Measurements from ENCODE around the gene MBTD1. TPM values are rescaled to one million over a fixed set of nuclear protein-coding genes. Genes with fewer than 3 reads are reported as not detected.

Gene MBTD1
- total and polyA plus RNA-seq, 9 donors = 10.4 to 28.4 (median 16.4) TPM

- Histone ChIP-seq H3K27ac (no peak overlapping the region), H3K4me1 (ENCODE audit: insufficient read depth) (no peaks in the 10 kb centered on the region), H3K4me3 (no peak overlapping the region), H3K9me3 (no peaks in the 10 kb centered on the region), H3K27me3 (no peaks in the 10 kb centered on the region), H3K36me3 (no peaks in the 10 kb centered on the region)
- WGBS, 3 donors = 82 to 90% (median 83%) methylated on average over 2 of the region's 2 CpGs
- intact Hi-C loops (cut with DNase I) = loop anchor here in 1 of 4 donors (10.0 kb wide), 1 partner anchor 245 kb away; no protein-coding TSS in a partner anchor
- TF ChIP-seq POLR2A (IDR thresholded peaks at IDR 0.05) = no peak
- no peak for TF ChIP-seq EP300 (IDR thresholded peaks at IDR 0.05)
- no peak for TF ChIP-seq CTCF (IDR thresholded peaks at IDR 0.05)
- no peak for DNase-seq
Observed at GRCh38 chr17:51289696-51290111, 29.9 kb upstream of the MBTD1 start.

GRCh38 chr17:51287412-51287811 lies 27.6 kb upstream of the MBTD1 start:
- Histone ChIP-seq H3K4me3 (no peak overlapping the region), H3K27ac (no peak overlapping the region), H3K27me3 (no peaks in the 10 kb centered on the region), H3K36me3 (no peaks in the 10 kb centered on the region), H3K4me1 (ENCODE audit: insufficient read depth) (no peaks in the 10 kb centered on the region), H3K9me3 (no peaks in the 10 kb centered on the region)
- no peak for DNase-seq
- 94 to 96% (median 96%) methylated on average over 1 of the region's 1 CpG for WGBS, 3 donors
- TF ChIP-seq CTCF (IDR thresholded peaks at IDR 0.05) = no peak
- TF ChIP-seq EP300 (IDR thresholded peaks at IDR 0.05) = no peak
- no peak for TF ChIP-seq POLR2A (IDR thresholded peaks at IDR 0.05)
- intact Hi-C loops (cut with DNase I) = no loop called here

GRCh38 chr17:51279183-51279582 lies 19.3 kb upstream of the MBTD1 start:
- no peak for DNase-seq
- Histone ChIP-seq H3K36me3 (no peaks in the 10 kb centered on the region), H3K4me1 (ENCODE audit: insufficient read depth) (no peaks in the 10 kb centered on the region), H3K9me3 (no peaks in the 10 kb centered on the region), H3K27me3 (no peaks in the 10 kb centered on the region), H3K27ac (no peak overlapping the region), H3K4me3 (no peak overlapping the region)
- TF ChIP-seq EP300 (IDR thresholded peaks at IDR 0.05) = no peak
- no peak for TF ChIP-seq POLR2A (IDR thresholded peaks at IDR 0.05)
- TF ChIP-seq CTCF (IDR thresholded peaks at IDR 0.05) = no peak
- intact Hi-C loops (cut with DNase I) = no loop called here

GRCh38 chr17:51275381-51275780 lies 15.5 kb upstream of the MBTD1 start:
- Histone ChIP-seq H3K9me3 (no peaks in the 10 kb centered on the region), H3K27me3 (no peaks in the 10 kb centered on the region), H3K4me3 (no peak overlapping the region), H3K4me1 (ENCODE audit: insufficient read depth) (no peaks in the 10 kb centered on the region), H3K36me3 (no peaks in the 10 kb centered on the region), H3K27ac (no peak overlapping the region)
- intact Hi-C loops (cut with DNase I) = no loop called here
- DNase-seq = no peak
- TF ChIP-seq POLR2A (IDR thresholded peaks at IDR 0.05) (no peak), CTCF (IDR thresholded peaks at IDR 0.05) (no peak), EP300 (IDR thresholded peaks at IDR 0.05) (no peak)
- WGBS, 3 donors = 72 to 84% (median 82%) methylated on average over 1 of the region's 1 CpG

GRCh38 chr17:51272812-51273211 lies 13.0 kb upstream of the MBTD1 start:
- no peaks in the 10 kb centered on the region for H3K27me3 ChIP-seq
- 97 to 100% (median 98%) methylated on average over 1 of the region's 1 CpG for WGBS, 3 donors
- no peaks in the 10 kb centered on the region for H3K9me3 ChIP-seq
- no peak for DNase-seq
- H3K36me3 ChIP-seq = no peaks in the 10 kb centered on the region
- TF ChIP-seq EP300 (IDR thresholded peaks at IDR 0.05) (no peak), POLR2A (IDR thresholded peaks at IDR 0.05) (no peak), CTCF (IDR thresholded peaks at IDR 0.05) (no peak)
- no peak overlapping the region for H3K4me3 ChIP-seq
- no peak overlapping the region for H3K27ac ChIP-seq
- intact Hi-C loops (cut with DNase I) = no loop called here
- no peaks in the 10 kb centered on the region for H3K4me1 ChIP-seq (ENCODE audit: insufficient read depth)
